H1 (cell line): Measurements from ENCODE around the gene SYTL2. TPM values are rescaled to one million over a fixed set of nuclear protein-coding genes. Genes with fewer than 3 reads are reported as not detected.

Experiments
- CTCF ChIA-PET: fragments of 300-600 bp; sonication (Branson Sonifier 250); formaldehyde crosslinking; loops from one replicate; lab custom pipeline; 2021; ENCODE audit not compliant: partially characterized antibody; lab: Charles Lee
- POLR2A ChIA-PET: fragments of 300-600 bp; sonication (Branson Sonifier 250); formaldehyde crosslinking; loops from one replicate; lab custom pipeline; 2021; ENCODE audit warnings: inconsistent platforms; ENCODE audit not compliant: partially characterized antibody; lab: Charles Lee
- DNase-seq, 2 experiments: peaks; one replicate each; pipeline versions ENCODE4 v3.0.0 to v3.0.0-alpha.2; 2010 to 2022; ENCODE audit warnings: low spot score in 2 of 2, low read depth in 1 of 2, mixed read lengths in 1 of 2
- FAIRE-seq: peaks from 2 replicates; lab custom pipeline; 2011; peaks lifted over from hg19 to GRCh38; lab: Jason Lieb, UNC
- H2AFZ ChIP-seq: 2 replicates; pipeline ENCODE4 v1.8.1; 2012; ENCODE audit warnings: low read length, inconsistent platforms
- H2AK5ac ChIP-seq: 2 replicates; pipeline ENCODE4 v1.6.1; 2013; ENCODE audit warnings: low read depth, low read length
- H2BK120ac ChIP-seq: replicated peaks from 2 replicates; pipeline ENCODE3; 2013; ENCODE audit warnings: low read depth, low read length, inconsistent platforms
- H2BK12ac ChIP-seq: 2 replicates; pipeline ENCODE4 v1.6.1; 2013; ENCODE audit warnings: low read depth, low read length
- H2BK15ac ChIP-seq: 2 replicates; pipeline ENCODE4 v1.6.1; 2013; ENCODE audit warnings: low read length
- H2BK20ac ChIP-seq: 2 replicates; pipeline ENCODE4 v1.6.1; 2013; ENCODE audit warnings: low read length
- H2BK5ac ChIP-seq: 2 replicates; pipeline ENCODE4 v1.6.1; 2013; ENCODE audit warnings: low read depth, low read length
- H3K14ac ChIP-seq: 2 replicates; pipeline ENCODE4 v1.6.1; 2013; ENCODE audit warnings: inconsistent platforms; ENCODE audit not compliant: insufficient read length
- H3K18ac ChIP-seq: 2 replicates; pipeline ENCODE4 v1.6.1; 2013; ENCODE audit warnings: low read length; ENCODE audit errors: extremely low read depth
- H3K23ac ChIP-seq: 2 replicates; pipeline ENCODE4 v1.6.1; 2013; ENCODE audit warnings: inconsistent platforms; ENCODE audit not compliant: insufficient read length
- H3K23me2 ChIP-seq: 2 replicates; pipeline ENCODE4 v1.6.1; 2013; ENCODE audit warnings: low read depth, low read length
- H3K27ac ChIP-seq: 2 replicates; pipeline ENCODE4 v1.6.1; 2011; ENCODE audit warnings: low read depth, low read length, inconsistent platforms
- H3K27me3 ChIP-seq, 4 experiments: replicated peaks in 1 of 4; 1 replicate in 1 of 4; 2 replicates in 3 of 4; pipeline versions ENCODE4 v1.6.1 to v1.8.1; 2011 to 2013; ENCODE audit warnings: low read length in 3 of 4, mild to moderate bottlenecking in 3 of 4, inconsistent platforms in 2 of 4, mixed read lengths in 2 of 4, moderate library complexity in 1 of 4; ENCODE audit not compliant: control insufficient read depth in 3 of 4, insufficient read depth in 3 of 4; ENCODE audit errors: extremely low read depth in 1 of 4
- H3K36me3 ChIP-seq, 4 experiments: 2 replicates each; pipeline versions ENCODE4 v1.6.1 to v1.8.1; 2011 to 2013; ENCODE audit warnings: mild to moderate bottlenecking in 4 of 4, low read length in 3 of 4, moderate library complexity in 2 of 4, control low read depth in 1 of 4, inconsistent platforms in 1 of 4; ENCODE audit not compliant: insufficient read depth in 4 of 4, control insufficient read depth in 2 of 4
- H3K4ac ChIP-seq: replicated peaks from 2 replicates; pipeline ENCODE3; 2013; ENCODE audit warnings: low read length, low read depth, mixed read lengths, inconsistent platforms; ENCODE audit not compliant: insufficient read length
- H3K4me1 ChIP-seq, 4 experiments: replicated peaks in 1 of 4; 1 replicate in 1 of 4; 2 replicates in 3 of 4; pipeline versions ENCODE4 v1.6.1 to v1.8.1; 2011 to 2013; ENCODE audit warnings: low read length in 3 of 4, inconsistent platforms in 2 of 4, mixed read lengths in 1 of 4; ENCODE audit not compliant: insufficient read depth in 4 of 4, control insufficient read depth in 3 of 4
- H3K4me2 ChIP-seq, 2 experiments: 2 replicates each; pipeline versions ENCODE4 v1.6.1 to v1.8.1; 2011 to 2013; ENCODE audit warnings: low read depth in 2 of 2, low read length in 2 of 2, control low read depth in 1 of 2, inconsistent platforms in 1 of 2, mild to moderate bottlenecking in 1 of 2; ENCODE audit not compliant: insufficient read depth in 1 of 2
- H3K4me3 ChIP-seq, 4 experiments: fragments of 200-600, 300-600 bp in 1 of 4; sonication (generic), shearing (Covaris generic), sonication (Bioruptor Twin) in 1 of 4; 2 replicates each; pipeline versions ENCODE4 v1.5.1 to v1.8.1; 2011 to 2016; ENCODE audit warnings: low read length in 4 of 4, low read depth in 3 of 4, control low read depth in 2 of 4, inconsistent platforms in 2 of 4, mild to moderate bottlenecking in 2 of 4, mixed read lengths in 1 of 4, moderate library complexity in 1 of 4; ENCODE audit not compliant: insufficient read depth in 2 of 4; ENCODE audit errors: extremely low read depth in 1 of 4
- H3K56ac ChIP-seq: replicated peaks from 2 replicates; pipeline ENCODE3; 2013; ENCODE audit warnings: low read depth, mild to moderate bottlenecking, mixed read lengths, low read length, inconsistent platforms; ENCODE audit not compliant: insufficient read length
- H3K79me1 ChIP-seq: 2 replicates; pipeline ENCODE4 v1.6.1; 2013; ENCODE audit warnings: low read depth, low read length, control low read depth
- H3K79me2 ChIP-seq, 2 experiments: 2 replicates each; pipeline versions ENCODE4 v1.6.1 to v1.8.1; 2012 to 2013; ENCODE audit warnings: low read length in 2 of 2, mild to moderate bottlenecking in 2 of 2, inconsistent platforms in 1 of 2; ENCODE audit not compliant: insufficient read depth in 2 of 2, control insufficient read depth in 1 of 2
- H3K9ac ChIP-seq, 4 experiments: replicated peaks in 1 of 4; 1 replicate in 1 of 4; 2 replicates in 3 of 4; pipeline versions ENCODE4 v1.6.1 to v1.8.1; 2011 to 2013; ENCODE audit warnings: low read depth in 3 of 4, low read length in 3 of 4, control low read depth in 2 of 4, mild to moderate bottlenecking in 2 of 4, moderate library complexity in 2 of 4, inconsistent platforms in 1 of 4; ENCODE audit errors: extremely low read depth in 1 of 4
- H3K9me3 ChIP-seq, 2 experiments: 2 replicates each; pipeline versions ENCODE4 v1.6.1 to v1.8.1; 2012 to 2013; ENCODE audit warnings: mild to moderate bottlenecking in 2 of 2, moderate library complexity in 2 of 2, control low read depth in 1 of 2, inconsistent platforms in 1 of 2, low read depth in 1 of 2, low read length in 1 of 2, mixed read lengths in 1 of 2; ENCODE audit not compliant: insufficient read depth in 2 of 2
- H4K20me1 ChIP-seq, 2 experiments: replicated peaks in 1 of 2; 2 replicates each; pipeline versions ENCODE3 to v1.8.1; 2011 to 2013; ENCODE audit warnings: inconsistent platforms in 2 of 2, low read length in 2 of 2, mild to moderate bottlenecking in 1 of 2; ENCODE audit not compliant: insufficient read depth in 2 of 2, control insufficient read depth in 1 of 2
- H4K5ac ChIP-seq: 2 replicates; pipeline ENCODE4 v1.6.1; 2013; ENCODE audit warnings: low read length, low read depth, mixed read lengths, inconsistent platforms; ENCODE audit not compliant: insufficient read length
- H4K8ac ChIP-seq: 2 replicates; pipeline ENCODE4 v1.8.0; 2013; ENCODE audit warnings: mild to moderate bottlenecking, moderate library complexity, low read length, inconsistent platforms; ENCODE audit not compliant: insufficient read depth; ENCODE audit errors: extremely low read depth
- H4K91ac ChIP-seq: replicated peaks from 2 replicates; pipeline ENCODE3; 2013; ENCODE audit warnings: low read length, mixed read lengths, inconsistent platforms; ENCODE audit not compliant: insufficient read length
- E2F6 ChIP-seq: IDR thresholded peaks from 2 replicates; pipeline ENCODE4 v1.6.1; 2012; ENCODE audit warnings: inconsistent platforms
- GABPA ChIP-seq: IDR thresholded peaks from 2 replicates; pipeline ENCODE4 v1.6.1; 2011; ENCODE audit warnings: mild to moderate bottlenecking, low read length, moderate library complexity, borderline replicate concordance; ENCODE audit not compliant: insufficient read depth
- JUN ChIP-seq: IDR thresholded peaks from 2 replicates; pipeline ENCODE4 v1.6.1; 2011; ENCODE audit warnings: low read depth, mild to moderate bottlenecking, improper control_type of control experiment, low read length
- RAD21 ChIP-seq, 2 experiments: IDR thresholded peaks in 1 of 2; conservative IDR thresholded peaks in 1 of 2; 2 replicates each; pipeline ENCODE4 v1.6.1; 2011; ENCODE audit warnings: low read depth in 2 of 2, low read length in 2 of 2, improper control_type of control experiment in 1 of 2, inconsistent platforms in 1 of 2, mild to moderate bottlenecking in 1 of 2, moderate library complexity in 1 of 2
- RBBP5 ChIP-seq: IDR thresholded peaks from 2 replicates; pipeline ENCODE4 v1.7.1; 2012; ENCODE audit warnings: low read depth, mild to moderate bottlenecking, inconsistent platforms, low read length, moderate library complexity, borderline replicate concordance
- RNF2 ChIP-seq: fragments of 200-900, 300-1000 bp; sonication (generic); IDR thresholded peaks from 2 replicates; pipeline ENCODE4 v1.7.1; 2016; ENCODE audit warnings: borderline replicate concordance, low read depth, mild to moderate bottlenecking, antibody characterized with exemption, low read length; ENCODE audit not compliant: poor library complexity, severe bottlenecking; ENCODE audit errors: missing control alignments
- SAP30 ChIP-seq: fragments of 300-600 bp; sonication (generic); IDR thresholded peaks from 2 replicates; pipeline ENCODE4 v1.7.1; 2012; ENCODE audit warnings: low read length, moderate library complexity, mild to moderate bottlenecking, inconsistent platforms; ENCODE audit not compliant: insufficient read depth, insufficient replicate concordance
- SIN3A ChIP-seq, 2 experiments: IDR thresholded peaks in 1 of 2; conservative IDR thresholded peaks in 1 of 2; 2 replicates each; pipeline ENCODE4 v1.6.1; 2011 to 2012; ENCODE audit warnings: low read length in 2 of 2, improper control_type of control experiment in 1 of 2, low read depth in 1 of 2, mild to moderate bottlenecking in 1 of 2
- SIX5 ChIP-seq: IDR thresholded peaks from 2 replicates; pipeline ENCODE4 v1.6.1; 2011; ENCODE audit warnings: mild to moderate bottlenecking, low read depth, low read length
- SRF ChIP-seq: IDR thresholded peaks from 2 replicates; pipeline ENCODE4 v1.6.1; 2011; ENCODE audit warnings: mild to moderate bottlenecking, low read depth, low read length, moderate library complexity
- TEAD4 ChIP-seq: IDR thresholded peaks from 2 replicates; pipeline ENCODE4 v1.6.1; 2012; ENCODE audit warnings: low read depth, low read length, inconsistent platforms, mixed read lengths
- WGBS, 2 experiments: shearing (Covaris generic) in 1 of 2; methylation state at CpG; one replicate each; pipeline versions ENCODE4 v1.1.6 to v1.1.7; 2013 to 2015; ENCODE audit warnings: low lambda C conversion rate in 2 of 2, mixed read lengths in 2 of 2, inconsistent platforms in 1 of 2, low coverage in 1 of 2, missing lambda C conversion rate in 1 of 2; ENCODE audit not compliant: insufficient replicate concordance in 2 of 2, insufficient coverage in 1 of 2, insufficient read length in 1 of 2; ENCODE audit errors: extremely low coverage in 1 of 2, missing lambda C conversion rate in 1 of 2; 5-methylcytosine and 5-hydroxymethylcytosine counted together
- polyA plus RNA-seq, 7 experiments: library from polyadenylated mRNA; depleted of rRNA in 3 of 7; stranded (reverse) in 5 of 7; unstranded in 2 of 7; fragments of >200 nt in 5 of 7; fragments of 200-250 nt in 2 of 7; gene quantifications; 1 replicate in 5 of 7; 2 replicates in 1 of 7; 4 replicates in 1 of 7; pipeline versions ENCODE4 v1.2.1 to v1.2.3, GENCODE V29; 2011 to 2013; ENCODE audit warnings: missing spikeins in 2 of 7, mixed read lengths in 2 of 7
- total RNA-seq: library from RNA; stranded (reverse); fragmentation: NEBNext Ultra II Directional; extraction: Animal tissue kit (Norgen Biotek cat#: 25700); gene quantifications from 2 replicates; pipeline ENCODE4 v1.2.1, GENCODE V29; 2021

SYTL2 gene
- total and polyA plus RNA-seq, 2 of the 8 experiments (the other 6 are each of a cell fraction or from before 2014, with no cell fraction given) = 1.3 to 9.1 TPM

- Histone ChIP-seq H3K23ac (no peak overlapping the region), H2AK5ac (no peak overlapping the region), H3K4me2 (no peak overlapping the region), H3K79me2 (no peaks in the 10 kb centered on the region), H3K56ac (no peak overlapping the region), H3K27ac (no peak overlapping the region), H3K27me3 (no peaks in the 10 kb centered on the region), H3K4ac (no peak overlapping the region), H3K79me1 (no peaks in the 10 kb centered on the region), H3K36me3 (no peaks in the 10 kb centered on the region), H4K5ac (no peak overlapping the region), H3K9me3 (peaks cover 0 to under 1% of the 10 kb centered on the region in 2 experiments; a peak in 3 of 4 replicates), H3K4me3 (no peak overlapping the region), H3K18ac (no peak overlapping the region), H3K14ac (no peak overlapping the region), H4K8ac (no peak overlapping the region), H4K91ac (no peak overlapping the region), H2BK120ac (no peak overlapping the region), H4K20me1 (no peaks in the 10 kb centered on the region), H3K9ac (no peak overlapping the region), H2BK12ac (peak overlapping the region; percentile 72; the same call in 1 of the 2 replicates), H2BK5ac (no peak overlapping the region; the same call in none of the 2 replicates), H3K4me1 (peaks cover 0 to 6% (median 3%) of the 10 kb centered on the region in 4 experiments; a peak in 2 of 7 replicates), H2AFZ (no peak overlapping the region), H3K23me2 (no peaks in the 10 kb centered on the region), H2BK20ac (no peak overlapping the region), H2BK15ac (no peak overlapping the region)
- no peak for DNase-seq
- ChIA-PET CTCF (interaction anchor here (1.7 kb wide), 1 partner anchor 28 kb away, joined by 3 read pairs; no protein-coding TSS in a partner anchor), POLR2A (no interaction called here)
- WGBS, 2 experiments = 75% methylated on average over 1 of the region's 1 CpG; no CpG with 5 or more reads in 1 of the 2 experiments
- FAIRE-seq = no peak
- TF ChIP-seq RBBP5 (no peak), JUN (no peak), SAP30 (no peak), SRF (no peak), TEAD4 (no peak), SIX5 (no peak), E2F6 (no peak), SIN3A (conservative IDR thresholded peaks at IDR 0.05 in 1 of 2, IDR thresholded peaks at IDR 0.05 in 1 of 2; ENCODE audit: low read depth in 1 of 2, low read length in 2 of 2) (no peak), RNF2 (no peak), GABPA (no peak), RAD21 (IDR thresholded peaks at IDR 0.05 in 1 of 2, conservative IDR thresholded peaks at IDR 0.05 in 1 of 2; ENCODE audit: low read depth in 2 of 2, low read length in 2 of 2) (no peak)
Measured at GRCh38 chr11:85776951-85777602, 33.9 kb downstream of the SYTL2 start.
